WTC11 (cell line): ENCODE data around the gene CD96.

Experiments
- CREB1 ChIP-seq: sonication (generic); formaldehyde crosslinking; IDR thresholded peaks from 2 replicates; pipeline ENCODE4 v1.8.0; 2023; ENCODE audit warnings: mild to moderate bottlenecking, missing genetic modification reagents
- GABPB1 ChIP-seq: sonication (generic); formaldehyde crosslinking; IDR thresholded peaks from 2 replicates; pipeline ENCODE4 v1.8.1; 2023; ENCODE audit warnings: mild to moderate bottlenecking, missing genetic modification reagents
- TF ChIP-seq, protein P1 (sequence below): fragments of 200-600 bp; IDR thresholded peaks from 2 replicates; pipeline ENCODE4 v1.8.0; 2022; ENCODE audit warnings: antibody characterized with exemption
- TF ChIP-seq, protein P2 (sequence below): sonication (generic); formaldehyde crosslinking; IDR thresholded peaks from 2 replicates; pipeline ENCODE4 v1.8.0; 2023; ENCODE audit warnings: missing genetic modification reagents, mild to moderate bottlenecking, borderline replicate concordance
- TF ChIP-seq, protein P3 (sequence below): sonication (generic); formaldehyde crosslinking; IDR thresholded peaks from 2 replicates; pipeline ENCODE4 v1.8.1; 2022; ENCODE audit warnings: low read depth, missing genetic modification reagents, borderline replicate concordance

DNA sequence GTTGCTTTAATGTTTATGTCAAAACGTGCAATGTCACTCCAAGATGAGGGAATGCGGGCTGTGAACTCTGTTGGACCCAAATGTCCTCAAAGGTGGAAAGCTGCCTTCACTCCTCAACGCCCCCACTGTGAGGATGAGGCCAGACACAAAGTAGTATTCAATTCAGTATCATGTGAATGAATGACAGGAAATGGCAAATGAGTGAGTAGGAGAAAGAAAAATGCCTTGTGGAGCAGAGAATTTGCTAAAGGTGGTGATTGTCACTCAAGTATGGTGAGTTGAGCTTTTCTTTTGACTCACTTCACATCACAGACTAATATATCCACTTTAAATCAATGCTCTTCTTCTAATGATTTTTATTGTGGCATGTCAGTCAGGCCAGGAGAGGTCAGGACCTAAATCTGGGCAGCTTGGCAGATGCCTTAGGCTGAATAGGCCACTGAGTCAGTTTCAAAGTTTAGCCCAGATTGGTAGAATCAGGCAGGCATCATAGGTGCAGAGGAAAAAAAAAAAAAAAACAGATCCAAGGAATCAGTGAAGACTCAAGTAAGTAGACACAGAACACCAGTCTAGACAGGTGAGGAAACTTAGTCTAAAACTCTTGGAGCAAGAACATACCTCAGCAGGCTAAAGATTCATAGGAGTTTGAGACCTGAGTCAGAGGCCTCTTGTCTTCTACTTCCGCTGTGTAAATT is 124.2 kb downstream of the CD96 start:
- TF ChIP-seq, protein P1, sequence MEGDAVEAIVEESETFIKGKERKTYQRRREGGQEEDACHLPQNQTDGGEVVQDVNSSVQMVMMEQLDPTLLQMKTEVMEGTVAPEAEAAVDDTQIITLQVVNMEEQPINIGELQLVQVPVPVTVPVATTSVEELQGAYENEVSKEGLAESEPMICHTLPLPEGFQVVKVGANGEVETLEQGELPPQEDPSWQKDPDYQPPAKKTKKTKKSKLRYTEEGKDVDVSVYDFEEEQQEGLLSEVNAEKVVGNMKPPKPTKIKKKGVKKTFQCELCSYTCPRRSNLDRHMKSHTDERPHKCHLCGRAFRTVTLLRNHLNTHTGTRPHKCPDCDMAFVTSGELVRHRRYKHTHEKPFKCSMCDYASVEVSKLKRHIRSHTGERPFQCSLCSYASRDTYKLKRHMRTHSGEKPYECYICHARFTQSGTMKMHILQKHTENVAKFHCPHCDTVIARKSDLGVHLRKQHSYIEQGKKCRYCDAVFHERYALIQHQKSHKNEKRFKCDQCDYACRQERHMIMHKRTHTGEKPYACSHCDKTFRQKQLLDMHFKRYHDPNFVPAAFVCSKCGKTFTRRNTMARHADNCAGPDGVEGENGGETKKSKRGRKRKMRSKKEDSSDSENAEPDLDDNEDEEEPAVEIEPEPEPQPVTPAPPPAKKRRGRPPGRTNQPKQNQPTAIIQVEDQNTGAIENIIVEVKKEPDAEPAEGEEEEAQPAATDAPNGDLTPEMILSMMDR: no peak
- TF ChIP-seq CREB1 (CRISPR knock-in tag) (no peak), GABPB1 (CRISPR knock-in tag) (no peak)
- TF ChIP-seq, protein P2, sequence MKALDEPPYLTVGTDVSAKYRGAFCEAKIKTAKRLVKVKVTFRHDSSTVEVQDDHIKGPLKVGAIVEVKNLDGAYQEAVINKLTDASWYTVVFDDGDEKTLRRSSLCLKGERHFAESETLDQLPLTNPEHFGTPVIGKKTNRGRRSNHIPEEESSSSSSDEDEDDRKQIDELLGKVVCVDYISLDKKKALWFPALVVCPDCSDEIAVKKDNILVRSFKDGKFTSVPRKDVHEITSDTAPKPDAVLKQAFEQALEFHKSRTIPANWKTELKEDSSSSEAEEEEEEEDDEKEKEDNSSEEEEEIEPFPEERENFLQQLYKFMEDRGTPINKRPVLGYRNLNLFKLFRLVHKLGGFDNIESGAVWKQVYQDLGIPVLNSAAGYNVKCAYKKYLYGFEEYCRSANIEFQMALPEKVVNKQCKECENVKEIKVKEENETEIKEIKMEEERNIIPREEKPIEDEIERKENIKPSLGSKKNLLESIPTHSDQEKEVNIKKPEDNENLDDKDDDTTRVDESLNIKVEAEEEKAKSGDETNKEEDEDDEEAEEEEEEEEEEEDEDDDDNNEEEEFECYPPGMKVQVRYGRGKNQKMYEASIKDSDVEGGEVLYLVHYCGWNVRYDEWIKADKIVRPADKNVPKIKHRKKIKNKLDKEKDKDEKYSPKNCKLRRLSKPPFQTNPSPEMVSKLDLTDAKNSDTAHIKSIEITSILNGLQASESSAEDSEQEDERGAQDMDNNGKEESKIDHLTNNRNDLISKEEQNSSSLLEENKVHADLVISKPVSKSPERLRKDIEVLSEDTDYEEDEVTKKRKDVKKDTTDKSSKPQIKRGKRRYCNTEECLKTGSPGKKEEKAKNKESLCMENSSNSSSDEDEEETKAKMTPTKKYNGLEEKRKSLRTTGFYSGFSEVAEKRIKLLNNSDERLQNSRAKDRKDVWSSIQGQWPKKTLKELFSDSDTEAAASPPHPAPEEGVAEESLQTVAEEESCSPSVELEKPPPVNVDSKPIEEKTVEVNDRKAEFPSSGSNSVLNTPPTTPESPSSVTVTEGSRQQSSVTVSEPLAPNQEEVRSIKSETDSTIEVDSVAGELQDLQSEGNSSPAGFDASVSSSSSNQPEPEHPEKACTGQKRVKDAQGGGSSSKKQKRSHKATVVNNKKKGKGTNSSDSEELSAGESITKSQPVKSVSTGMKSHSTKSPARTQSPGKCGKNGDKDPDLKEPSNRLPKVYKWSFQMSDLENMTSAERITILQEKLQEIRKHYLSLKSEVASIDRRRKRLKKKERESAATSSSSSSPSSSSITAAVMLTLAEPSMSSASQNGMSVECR (CRISPR knock-in tag): no peak
- TF ChIP-seq, protein P3, sequence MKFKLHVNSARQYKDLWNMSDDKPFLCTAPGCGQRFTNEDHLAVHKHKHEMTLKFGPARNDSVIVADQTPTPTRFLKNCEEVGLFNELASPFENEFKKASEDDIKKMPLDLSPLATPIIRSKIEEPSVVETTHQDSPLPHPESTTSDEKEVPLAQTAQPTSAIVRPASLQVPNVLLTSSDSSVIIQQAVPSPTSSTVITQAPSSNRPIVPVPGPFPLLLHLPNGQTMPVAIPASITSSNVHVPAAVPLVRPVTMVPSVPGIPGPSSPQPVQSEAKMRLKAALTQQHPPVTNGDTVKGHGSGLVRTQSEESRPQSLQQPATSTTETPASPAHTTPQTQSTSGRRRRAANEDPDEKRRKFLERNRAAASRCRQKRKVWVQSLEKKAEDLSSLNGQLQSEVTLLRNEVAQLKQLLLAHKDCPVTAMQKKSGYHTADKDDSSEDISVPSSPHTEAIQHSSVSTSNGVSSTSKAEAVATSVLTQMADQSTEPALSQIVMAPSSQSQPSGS (CRISPR knock-in tag): no peak
